ENCODE data around the gene PRAC1.

Gene PRAC1

GRCh38 chr17:48726114-48726915 lies 4.0 kb upstream of the PRAC1 start:
- no peak for TF ChIP-seq CTCF (IDR thresholded peaks at IDR 0.05; ENCODE audit: low read depth, low read length)
- no peak overlapping the region for H3K4me3 ChIP-seq (ENCODE audit: low read depth, low read length)
- DNase-seq (ENCODE audit: low read depth, low spot score) = no peak
- in situ Hi-C loops (cut with HindIII; ENCODE audit: low sequenced_read_pairs) = no loop called here

GRCh38 chr17:48725288-48726064 lies 3.2 kb upstream of the PRAC1 start:
- no peak for DNase-seq (ENCODE audit: low read depth, low spot score)
- in situ Hi-C loops (cut with HindIII; ENCODE audit: low sequenced_read_pairs) = no loop called here
- no peak for TF ChIP-seq CTCF (IDR thresholded peaks at IDR 0.05; ENCODE audit: low read depth, low read length)
- H3K4me3 ChIP-seq (ENCODE audit: low read depth, low read length) = no peak overlapping the region

- no peak for TF ChIP-seq CTCF (IDR thresholded peaks at IDR 0.05; ENCODE audit: low read depth, low read length)
- no peak for DNase-seq (ENCODE audit: low read depth, low spot score)
- in situ Hi-C loops (cut with HindIII; ENCODE audit: low sequenced_read_pairs) = no loop called here
- no peak overlapping the region for H3K4me3 ChIP-seq (ENCODE audit: low read depth, low read length)
Observed at GRCh38 chr17:48725004-48725287, 2.6 kb upstream of the PRAC1 start.

- in situ Hi-C loops (cut with HindIII; ENCODE audit: low sequenced_read_pairs) = no loop called here
- peak; percentile 70 for DNase-seq (ENCODE audit: low read depth, low spot score)
- H3K4me3 ChIP-seq (ENCODE audit: low read depth, low read length) = no peak overlapping the region
- peak; percentile 83 for TF ChIP-seq CTCF (IDR thresholded peaks at IDR 0.05; ENCODE audit: low read depth, low read length)
Observed at GRCh38 chr17:48724251-48725003, 2.1 kb upstream of the PRAC1 start.

GRCh38 chr17:48723423-48724250 lies 1.3 kb upstream of the PRAC1 start:
- no peak for DNase-seq (ENCODE audit: low read depth, low spot score)
- no peak overlapping the region for H3K4me3 ChIP-seq (ENCODE audit: low read depth, low read length)
- in situ Hi-C loops (cut with HindIII; ENCODE audit: low sequenced_read_pairs) = no loop called here
- no peak for TF ChIP-seq CTCF (IDR thresholded peaks at IDR 0.05; ENCODE audit: low read depth, low read length)

- in situ Hi-C loops (cut with HindIII; ENCODE audit: low sequenced_read_pairs) = no loop called here
- TF ChIP-seq CTCF (IDR thresholded peaks at IDR 0.05; ENCODE audit: low read depth, low read length) = no peak
- no peak within 1 kb of the TSS for H3K4me3 ChIP-seq (ENCODE audit: low read depth, low read length)
- DNase-seq (ENCODE audit: low read depth, low spot score) = no peak
Observed at GRCh38 chr17:48722915-48723422, 651 bp upstream of the PRAC1 start, which contains the start of gene PRAC2. Gene PRAC2, plus strand, starts transcription at chr17:48723185. Its CDS starts 1,226 bp downstream, at chr17:48724411.

All from astrocyte of the spinal cord (primary cell).